NCI-H82 treated with DMSO at 0.1 percent for 48 hours (cell line): Measurements from ENCODE around the gene EFCAB8.

Experiments used
- DNase-seq: peaks from one replicate; lab custom pipeline; 2025; ENCODE audit not compliant: unreplicated experiment; lab: John Stamatoyannopoulos, UW

The EFCAB8 gene

DNA sequence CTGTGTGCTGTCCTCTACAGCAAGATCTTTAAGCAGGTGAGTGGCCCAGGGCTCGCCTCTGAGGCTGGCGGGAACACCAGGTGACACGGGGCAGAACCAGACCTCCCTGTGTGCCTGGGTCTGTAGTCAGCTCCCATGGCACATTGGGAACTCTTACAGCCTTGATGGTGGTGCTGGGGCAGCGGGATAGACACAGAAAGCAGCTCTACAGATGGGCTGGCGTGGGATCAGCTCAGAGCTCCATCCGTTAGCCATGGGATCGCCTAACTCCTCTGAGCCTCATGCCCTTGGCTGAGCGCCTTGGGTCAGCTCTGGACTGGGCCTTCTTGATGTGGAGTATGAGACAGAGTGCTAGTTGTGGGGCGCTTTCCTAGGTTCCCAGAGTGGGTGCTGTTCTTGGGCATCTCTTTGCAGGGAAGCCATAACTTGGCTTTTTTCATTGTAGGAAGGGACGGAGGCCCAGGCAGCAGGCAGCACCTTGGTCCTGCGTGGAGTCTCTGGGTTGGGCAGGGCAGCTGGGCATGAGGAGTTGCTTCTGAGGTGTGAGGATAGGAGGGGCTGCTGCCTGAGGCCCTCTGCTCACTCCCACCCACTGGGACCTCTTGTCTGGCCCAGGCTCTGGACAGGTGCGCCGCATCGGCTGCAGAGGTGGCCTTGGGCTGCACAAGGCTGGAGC is 51.3 kb downstream of the EFCAB8 start:
- no peak for DNase-seq

DNA sequence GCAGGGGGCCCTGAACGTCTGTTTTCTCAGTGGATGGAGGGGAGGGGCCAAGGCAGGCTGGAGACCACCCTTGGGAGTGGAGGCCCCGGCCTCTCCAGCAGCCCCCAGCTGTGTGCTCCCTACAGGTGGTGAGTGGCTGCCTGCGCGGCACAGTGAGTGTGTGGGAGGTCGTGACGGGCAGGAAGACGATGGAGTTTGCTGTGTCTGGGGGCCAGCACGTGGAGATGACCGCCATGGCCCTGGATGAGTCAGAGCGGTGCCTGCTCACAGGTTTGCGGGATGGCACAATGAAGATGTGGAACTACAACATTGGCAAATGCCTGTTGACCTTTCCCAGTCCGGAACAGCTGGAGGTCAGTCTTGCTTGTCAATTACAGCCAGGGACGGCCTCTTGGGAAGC is 52.6 kb downstream of the EFCAB8 start:
- DNase-seq, result no peak

GRCh38 chr20:32912688-32913087 is 54.0 kb downstream of the EFCAB8 start:
- no peak for DNase-seq

DNA sequence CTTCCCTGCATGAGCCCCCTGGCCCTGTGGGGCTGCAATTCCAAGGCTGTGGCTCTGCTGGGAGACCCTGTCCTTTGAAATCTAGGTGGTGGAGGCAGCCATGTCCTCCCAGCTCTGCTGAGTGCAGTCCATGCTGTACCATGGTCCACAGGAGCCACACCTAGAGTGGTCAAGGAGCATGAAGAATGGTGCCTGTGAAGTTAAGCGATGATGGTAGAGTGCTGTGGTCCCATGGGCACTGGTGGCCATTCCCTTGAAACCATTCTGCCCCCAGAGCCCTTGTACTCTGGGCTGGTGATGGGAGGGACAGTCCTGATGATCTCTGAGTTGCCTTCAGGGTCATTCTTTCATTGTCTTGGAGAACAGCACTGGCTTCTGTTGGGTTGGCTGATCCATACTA is 55.3 kb downstream of the EFCAB8 start:
- DNase-seq, result no peak

DNA sequence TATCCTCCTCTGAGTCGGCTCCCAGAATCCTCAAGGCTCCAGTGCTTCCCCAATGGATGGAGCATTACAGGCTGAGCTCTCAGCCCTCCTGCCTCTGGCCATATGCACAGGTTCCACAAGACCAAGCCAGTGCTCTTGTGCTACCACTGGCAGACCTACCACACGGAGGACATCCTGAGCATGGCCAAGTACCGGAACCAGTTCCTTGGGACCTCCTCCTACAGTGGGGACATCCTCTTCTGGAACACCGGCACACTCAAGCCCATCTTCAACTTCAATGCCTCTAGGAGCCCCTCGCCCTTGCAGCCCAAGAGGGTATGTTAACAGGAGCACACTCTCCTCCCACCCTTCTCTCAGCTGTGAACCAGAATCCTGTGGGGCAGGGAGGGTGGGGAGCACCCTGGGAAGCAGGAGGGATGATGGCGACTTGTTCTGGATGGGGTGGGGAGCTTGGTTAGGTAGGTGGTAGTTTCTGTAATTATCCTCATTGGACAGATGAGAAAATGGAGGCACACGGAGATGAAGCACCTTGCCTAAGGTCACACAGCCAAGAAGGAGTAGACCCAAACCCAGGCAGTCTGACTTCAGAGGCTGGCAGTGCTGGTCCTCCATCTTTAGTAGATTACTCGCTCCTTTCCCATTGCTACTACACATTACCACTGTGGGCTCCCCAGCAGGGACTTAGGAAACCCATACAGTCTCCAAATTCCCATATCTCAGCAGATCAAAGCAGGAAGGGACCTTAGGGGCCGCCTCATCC is 58.6 kb downstream of the EFCAB8 start:
- no peak for DNase-seq

GRCh38 chr20:32918296-32918695 is 59.6 kb downstream of the EFCAB8 start:
- DNase-seq, result no peak

DNA sequence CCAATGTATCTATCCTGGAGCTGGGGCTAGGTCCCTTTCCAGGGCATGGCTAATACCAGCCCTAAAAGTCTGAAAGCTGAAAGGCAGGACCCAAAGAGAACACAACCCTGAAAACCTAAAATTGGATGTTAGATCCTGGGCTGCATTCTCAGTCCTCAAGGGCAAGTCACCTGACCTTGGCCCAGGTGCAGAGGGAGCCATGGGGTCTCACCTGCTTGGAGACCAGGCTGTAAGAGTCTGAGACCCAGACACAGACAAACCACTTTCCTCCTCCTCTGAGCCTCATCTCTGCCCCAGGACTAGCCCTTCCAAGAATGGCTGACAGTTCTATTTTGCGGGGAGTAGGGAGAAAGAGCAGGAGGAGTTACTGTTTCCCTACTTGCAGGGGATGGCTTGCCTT is 60.0 kb downstream of the EFCAB8 start:
- DNase-seq, result no peak

- DNase-seq, result no peak
Measured at GRCh38 chr20:32920066-32920465, 61.3 kb downstream of the EFCAB8 start.

DNA sequence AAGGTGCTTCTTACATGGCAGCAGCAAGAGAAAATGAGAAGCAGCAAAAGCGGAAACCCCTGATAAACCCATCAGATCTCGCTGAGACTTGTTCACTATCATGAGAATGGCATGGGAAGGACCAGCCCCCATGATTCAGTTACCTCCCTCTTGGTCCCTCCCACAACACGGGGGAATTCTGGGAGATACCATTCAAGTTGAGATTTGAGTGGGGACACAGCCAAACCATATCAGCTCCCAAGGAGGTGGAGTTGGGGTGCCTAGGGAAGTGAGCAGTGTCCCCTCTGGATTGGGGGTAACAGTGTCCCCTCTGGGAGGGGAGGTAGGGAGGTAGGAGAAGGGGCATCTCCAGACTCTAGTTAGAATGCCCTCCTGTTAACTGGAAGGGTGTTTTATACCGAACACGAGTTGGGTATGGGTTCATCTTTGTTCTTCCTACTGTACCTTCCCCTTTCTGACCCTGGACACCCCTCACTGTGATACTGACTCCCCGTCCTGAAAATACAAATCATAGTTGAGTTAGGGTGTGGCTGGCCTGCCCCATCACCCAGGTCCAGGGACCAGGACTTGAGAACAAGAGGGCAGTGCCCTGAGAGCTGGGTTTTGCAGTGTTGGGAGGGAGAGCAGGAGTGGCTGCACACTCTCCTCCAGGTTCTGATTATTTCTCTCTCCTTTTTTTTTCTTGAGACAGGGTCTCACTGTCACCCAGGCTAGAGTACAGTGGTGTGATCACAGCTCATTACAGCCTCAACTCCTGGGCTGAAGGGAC is 62.0 kb downstream of the EFCAB8 start:
- DNase-seq, result no peak

- DNase-seq, result no peak
Measured at GRCh38 chr20:32922466-32922865, 63.7 kb downstream of the EFCAB8 start.

GRCh38 chr20:32924781-32925180 is 66.1 kb downstream of the EFCAB8 start:
- DNase-seq, result no peak

GRCh38 chr20:32925481-32926196 is 66.9 kb downstream of the EFCAB8 start:
- DNase-seq, result no peak

- DNase-seq, result no peak
Measured at GRCh38 chr20:32929162-32929561, 70.4 kb downstream of the EFCAB8 start.

- no peak for DNase-seq
Measured at GRCh38 chr20:32930181-32930580, 71.5 kb downstream of the EFCAB8 start.

- no peak for DNase-seq
Measured at GRCh38 chr20:32930701-32931100, 72.0 kb downstream of the EFCAB8 start.

DNA sequence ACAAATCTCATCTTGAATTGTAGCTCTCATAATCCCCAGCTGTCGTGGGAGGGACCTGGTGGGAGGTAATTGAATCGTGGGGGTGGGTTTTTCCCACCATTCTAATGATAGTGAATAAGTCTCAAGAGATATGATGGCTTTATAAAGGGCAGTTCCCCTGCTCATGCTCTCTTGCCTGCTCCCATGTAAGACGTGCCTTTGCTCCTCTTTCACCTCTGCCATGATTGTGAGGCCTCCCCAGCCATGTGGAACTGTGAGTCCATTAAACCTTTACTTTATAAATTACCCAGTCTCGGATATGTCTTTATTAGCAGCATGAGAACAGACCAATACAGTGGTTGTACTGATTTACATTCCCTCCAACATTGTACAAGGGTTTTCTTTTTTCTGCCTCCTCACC is 75.9 kb downstream of the EFCAB8 start:
- DNase-seq, result no peak

- no peak for DNase-seq
Measured at GRCh38 chr20:32941155-32941885, 82.6 kb downstream of the EFCAB8 start.

- no peak for DNase-seq
Measured at GRCh38 chr20:32943490-32944052, 84.8 kb downstream of the EFCAB8 start.

- peak; percentile 25 for DNase-seq
Measured at GRCh38 chr20:32945710-32946221, 87.0 kb downstream of the EFCAB8 start.

DNA sequence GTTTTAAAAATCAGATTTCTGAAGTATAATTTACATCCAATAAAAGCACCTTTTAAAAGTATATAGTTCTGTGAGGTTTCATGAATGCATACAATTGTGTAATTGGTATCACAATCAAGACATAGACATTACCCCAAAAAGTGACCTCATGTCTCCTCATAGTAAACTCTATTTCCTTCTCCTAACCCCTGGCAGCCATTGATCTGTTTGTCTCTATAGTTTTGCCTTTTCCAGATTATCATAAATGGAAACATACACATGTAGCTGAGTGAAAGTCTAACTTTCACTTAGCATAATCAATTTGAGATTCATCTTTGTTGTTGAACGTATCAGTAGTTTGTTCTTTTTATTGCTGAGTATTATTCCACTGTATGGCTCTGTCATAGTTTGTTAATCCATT is 87.9 kb downstream of the EFCAB8 start:
- no peak for DNase-seq
